HCT116 (cell line): Measurements from ENCODE around the gene HPS3. TPM values are rescaled to one million over a fixed set of nuclear protein-coding genes. Genes with fewer than 3 reads are reported as not detected.

Experiments
- ATAC-seq: fragments of 200-7000 bp; cut with Tn5 transposase; 2 replicates; pipeline ENCODE4 v1.9.1; 2020; ENCODE audit warnings: mild to moderate bottlenecking, moderate library complexity
- BruUV-seq: library from RNA; stranded (reverse); fragments of 400-500 nt; replicated peaks from 2 replicates; lab custom pipeline; 2021; lab: Mats Ljungman, UMichigan
- CTCF ChIA-PET: fragments of 300-600 bp; sonication (Branson Sonifier 250); formaldehyde crosslinking; loops from one replicate; lab custom pipeline; 2021; ENCODE audit warnings: antibody characterized with exemption; lab: Charles Lee
- POLR2A ChIA-PET: fragments of 300-600, 350-600 bp; sonication (Branson Sonifier 250); formaldehyde crosslinking; loops from one replicate; lab custom pipeline; 2021; ENCODE audit warnings: antibody characterized with exemption; lab: Charles Lee
- RAD21 ChIA-PET, 2 experiments: fragments of 300-600 bp; sonication (Branson Sonifier 250); formaldehyde crosslinking; loops; one replicate each; lab custom pipeline; 2023; ENCODE audit warnings: low total read pairs in 2 of 2; ENCODE audit not compliant: uncharacterized antibody in 2 of 2, unreplicated experiment in 2 of 2, low non-redundant PET in 1 of 2; lab: Charles Lee
- DNase-seq: peaks from one replicate; pipeline ENCODE4 v3.0.0-alpha.2; 2010; ENCODE audit warnings: low read depth, low spot score
- H2AFZ ChIP-seq: fragments of 200-600 bp; shearing (Covaris generic), sonication (generic); 2 replicates; pipeline ENCODE4 v1.6.1; 2017; ENCODE audit warnings: low read depth, mixed run types, mixed read lengths, antibody characterized with exemption, low read length; ENCODE audit not compliant: poor library complexity, severe bottlenecking
- H3K27ac ChIP-seq: 2 replicates; pipeline ENCODE4 v1.5.1; 2012; ENCODE audit warnings: low read depth, low read length
- H3K27me3 ChIP-seq: fragments of 200-600 bp; sonication (generic); 2 replicates; pipeline ENCODE4 v1.6.1; 2016; ENCODE audit warnings: mixed run types, low read length, mixed read lengths; ENCODE audit not compliant: insufficient read depth
- H3K36me3 ChIP-seq, 2 experiments: fragments of 200-500 bp in 1 of 2; fragments of 200-600 bp in 1 of 2; sonication (Bioruptor generic) in 1 of 2; sonication (generic) in 1 of 2; 2 replicates each; pipeline versions ENCODE4 v1.5.1 to v1.6.1; 2014 to 2016; ENCODE audit warnings: low read length in 2 of 2, inconsistent platforms in 1 of 2, mixed read lengths in 1 of 2, mixed run types in 1 of 2; ENCODE audit not compliant: insufficient read depth in 2 of 2, control insufficient read depth in 1 of 2
- H3K4me1 ChIP-seq, 2 experiments: fragments of 200-600 bp in 1 of 2; sonication (generic) in 1 of 2; 2 replicates each; pipeline versions ENCODE4 v1.5.1 to v1.6.1; 2012 to 2017; ENCODE audit warnings: low read length in 2 of 2, inconsistent platforms in 1 of 2, mild to moderate bottlenecking in 1 of 2, mixed read lengths in 1 of 2, mixed run types in 1 of 2, moderate library complexity in 1 of 2; ENCODE audit not compliant: insufficient read depth in 2 of 2, control insufficient read depth in 1 of 2
- H3K4me2 ChIP-seq: fragments of 200-600 bp; sonication (generic); 2 replicates; pipeline ENCODE4 v1.6.1; 2017; ENCODE audit warnings: mixed run types, low read length, mixed read lengths
- H3K4me3 ChIP-seq, 2 experiments: fragments of 200-600 bp in 1 of 2; sonication (generic) in 1 of 2; replicated peaks in 1 of 2; 2 replicates each; pipeline ENCODE4 v1.5.1; 2011 to 2016; ENCODE audit warnings: low read length in 2 of 2, control low read depth in 1 of 2, low read depth in 1 of 2, mild to moderate bottlenecking in 1 of 2, mixed read lengths in 1 of 2, mixed run types in 1 of 2
- H3K79me2 ChIP-seq: fragments of 200-600 bp; sonication (generic); 2 replicates; pipeline ENCODE4 v1.6.1; 2017; ENCODE audit warnings: mild to moderate bottlenecking, mixed run types, low read length, moderate library complexity, mixed read lengths; ENCODE audit not compliant: insufficient read depth
- H3K9ac ChIP-seq: fragments of 200-600 bp; sonication (generic); 2 replicates; pipeline ENCODE4 v1.6.1; 2016; ENCODE audit warnings: low read length, mixed read lengths
- H3K9me2 ChIP-seq: fragments of 200-600 bp; sonication (generic), shearing (Covaris generic); 2 replicates; pipeline ENCODE4 v1.6.1; 2017; ENCODE audit warnings: mixed run types, mild to moderate bottlenecking, moderate library complexity; ENCODE audit not compliant: insufficient read depth
- H3K9me3 ChIP-seq, 2 experiments: fragments of 200-500 bp in 1 of 2; fragments of 200-600 bp in 1 of 2; sonication (Bioruptor generic) in 1 of 2; sonication (generic) in 1 of 2; 2 replicates each; pipeline ENCODE4 v1.6.1; 2014 to 2017; ENCODE audit warnings: low read length in 2 of 2, mixed read lengths in 2 of 2, inconsistent platforms in 1 of 2, low read depth in 1 of 2, mild to moderate bottlenecking in 1 of 2, mixed run types in 1 of 2, moderate library complexity in 1 of 2; ENCODE audit not compliant: control insufficient read depth in 1 of 2, insufficient read depth in 1 of 2
- H4K20me1 ChIP-seq: fragments of 200-600 bp; sonication (generic), shearing (Covaris generic); 2 replicates; pipeline ENCODE4 v1.6.1; 2017; ENCODE audit warnings: mixed run types, mild to moderate bottlenecking, moderate library complexity; ENCODE audit not compliant: insufficient read depth
- ATF3 ChIP-seq: IDR thresholded peaks from 2 replicates; pipeline ENCODE4 v1.6.1; 2012
- CBX3 ChIP-seq: IDR thresholded peaks from 2 replicates; pipeline ENCODE4 v1.6.1; 2012; ENCODE audit warnings: low read depth
- CEBPB ChIP-seq: IDR thresholded peaks from 2 replicates; pipeline ENCODE4 v1.6.1; 2012; ENCODE audit warnings: low read depth
- CTCF ChIP-seq, 3 experiments: fragments of 200-600 bp in 1 of 3; sonication (generic) in 1 of 3; IDR thresholded peaks in 2 of 3; conservative IDR thresholded peaks in 1 of 3; 2 replicates each; pipeline ENCODE4 v1.5.1; 2012 to 2017; ENCODE audit warnings: low read depth in 2 of 3, low read length in 2 of 3, antibody characterized with exemption in 1 of 3, borderline replicate concordance in 1 of 3, control low read depth in 1 of 3, mild to moderate bottlenecking in 1 of 3, mixed read lengths in 1 of 3, mixed run types in 1 of 3, moderate library complexity in 1 of 3; ENCODE audit not compliant: insufficient read depth in 1 of 3
- EGR1 ChIP-seq: IDR thresholded peaks from 2 replicates; pipeline ENCODE4 v1.6.1; 2012; ENCODE audit warnings: low read depth
- ELF1 ChIP-seq: IDR thresholded peaks from 2 replicates; pipeline ENCODE4 v1.6.1; 2012; ENCODE audit warnings: low read depth, borderline replicate concordance
- EZH2 ChIP-seq: fragments of 200-600 bp; sonication (generic); IDR thresholded peaks from 2 replicates; pipeline ENCODE4 v1.6.1; 2017; ENCODE audit warnings: antibody characterized with exemption, mixed run types
- EZH2phosphoT487 ChIP-seq: fragments of 200-600 bp; IDR thresholded peaks from 2 replicates; pipeline ENCODE4 v1.6.1; 2018; ENCODE audit warnings: antibody characterized with exemption, borderline replicate concordance
- FOSL1 ChIP-seq: IDR thresholded peaks from 2 replicates; pipeline ENCODE4 v1.6.1; 2012; ENCODE audit warnings: low read depth
- JUND ChIP-seq: IDR thresholded peaks from 2 replicates; pipeline ENCODE4 v1.6.1; 2012
- MAX ChIP-seq: IDR thresholded peaks from 2 replicates; pipeline ENCODE4 v1.6.1; 2012
- POLR2A ChIP-seq: IDR thresholded peaks from 2 replicates; pipeline ENCODE4 v1.7.0; 2011; ENCODE audit warnings: borderline replicate concordance; ENCODE audit not compliant: insufficient read depth, insufficient read length; ENCODE audit errors: extremely low read depth
- POLR2AphosphoS5 ChIP-seq: IDR thresholded peaks from 2 replicates; pipeline ENCODE4 v1.6.1; 2011; ENCODE audit warnings: mild to moderate bottlenecking, low read depth, low read length, moderate library complexity
- REST ChIP-seq: IDR thresholded peaks from 2 replicates; pipeline ENCODE4 v1.6.1; 2012; ENCODE audit warnings: low read depth
- SIN3A ChIP-seq: IDR thresholded peaks from 2 replicates; pipeline ENCODE4 v1.6.1; 2012; ENCODE audit warnings: low read depth
- SP1 ChIP-seq: IDR thresholded peaks from 2 replicates; pipeline ENCODE4 v1.6.1; 2012; ENCODE audit warnings: low read depth
- SRF ChIP-seq: IDR thresholded peaks from 2 replicates; pipeline ENCODE4 v1.6.1; 2012; ENCODE audit warnings: low read depth
- TCF7L2 ChIP-seq: IDR thresholded peaks from 2 replicates; pipeline ENCODE4 v1.7.0; 2011; ENCODE audit warnings: borderline replicate concordance, inconsistent platforms; ENCODE audit not compliant: insufficient read depth, insufficient read length; ENCODE audit errors: extremely low read depth
- YY1 ChIP-seq: IDR thresholded peaks from 2 replicates; pipeline ENCODE4 v1.6.1; 2011; ENCODE audit warnings: low read length, low read depth, moderate library complexity, mild to moderate bottlenecking; ENCODE audit not compliant: insufficient replicate concordance; ENCODE audit errors: extremely low read depth
- ZNF274 ChIP-seq: fragments of 200-500 bp; sonication (Bioruptor generic); IDR thresholded peaks from 2 replicates; pipeline ENCODE4 v1.6.1; 2014; ENCODE audit warnings: mild to moderate bottlenecking, low read depth, low read length, inconsistent platforms
- intact Hi-C: fragments of 100-400 bp; cut with micrococcal nuclease; formaldehyde crosslinking; loops from 2 replicates; pipeline ENCODE4 v1.10.0; 2022
- total RNA-seq: library from RNA; stranded (reverse); gene quantifications from one replicate; pipeline ENCODE4 v1.2.1, GENCODE V29; 2021; ENCODE audit not compliant: unreplicated experiment

HPS3 gene
- total RNA-seq, 1 experiment from 2014 or later: 17.1 TPM

- H3K9me3 ChIP-seq: no peaks in the 10 kb centered on the region
- H3K4me2 ChIP-seq: no peak overlapping the region
- intact Hi-C loops: no loop called here
- H3K9me2 ChIP-seq: no peaks in the 10 kb centered on the region
- H3K27ac ChIP-seq: no peak overlapping the region
- ChIA-PET CTCF (no interaction called here), POLR2A (no interaction called here), RAD21 (no interaction called here)
- no TSS peak for BruUV-seq
- TF ChIP-seq SRF (no peak), CTCF (IDR thresholded peaks at IDR 0.05 in 2 of 3, conservative IDR thresholded peaks at IDR 0.05 in 1 of 3; ENCODE audit: borderline replicate concordance in 1 of 3, insufficient read depth in 1 of 3, low read depth in 2 of 3, low read length in 2 of 3) (no peak), CBX3 (no peak), ATF3 (no peak), MAX (no peak), CEBPB (no peak), ZNF274 (no peak), YY1 (no peak), FOSL1 (no peak), TCF7L2 (no peak), JUND (no peak), POLR2A (no peak), EZH2phosphoT487 (no peak), ELF1 (no peak), EGR1 (no peak), EZH2 (no peak), SP1 (no peak), SIN3A (no peak), REST (no peak), POLR2AphosphoS5 (no peak)
- no peak for DNase-seq
- peaks cover 17% of the 10 kb centered on the region for H3K79me2 ChIP-seq
- H3K9ac ChIP-seq: no peak overlapping the region
- H2AFZ ChIP-seq: no peak overlapping the region
- ATAC-seq: no peak
- H3K4me1 ChIP-seq: peaks cover 2 to 16% of the 10 kb centered on the region in 2 experiments; a peak in 2 of 4 replicates
- peaks cover 0 to 3% of the 10 kb centered on the region in 2 experiments; a peak in 1 of 4 replicates for H3K36me3 ChIP-seq
- H4K20me1 ChIP-seq: no peaks in the 10 kb centered on the region
- no peak overlapping the region for H3K4me3 ChIP-seq
- H3K27me3 ChIP-seq: no peaks in the 10 kb centered on the region
These were observed 40.0 kb upstream of the HPS3 start for GRCh38 chr3:149089395-149089794.
